ENCODE results near the gene FAM20A.

DNA sequence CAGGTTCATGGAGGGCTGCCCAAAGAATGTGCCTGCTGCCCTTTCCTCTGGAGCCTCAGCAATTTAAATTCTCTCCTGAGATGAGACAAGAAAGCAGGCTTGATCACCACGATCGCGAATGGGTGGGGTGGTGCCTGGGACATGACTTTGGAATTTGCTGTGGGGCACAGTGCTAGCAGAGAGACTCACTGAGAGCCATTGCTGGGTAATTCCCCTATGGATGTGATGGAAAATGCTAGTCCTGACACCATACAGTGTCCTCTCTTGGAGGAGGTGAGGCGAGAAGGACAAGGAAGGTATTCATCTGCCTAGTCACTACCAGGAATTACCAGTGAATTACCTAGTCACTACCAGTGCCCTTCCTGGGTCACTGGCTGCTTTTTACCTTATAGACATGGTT, 15.5 kb downstream of the FAM20A start:
- TF ChIP-seq EZH2 (IDR thresholded peaks at IDR 0.05; ENCODE audit: insufficient read depth, poor library complexity, severe bottlenecking) (no peak), EZH2phosphoT487 (IDR thresholded peaks at IDR 0.05; ENCODE audit: insufficient read depth, low read depth) (no peak)

Data from GM23248 (cell line).